T-helper 17 cell (primary cell): Measurements from ENCODE around the gene ATM. TPM values are rescaled to one million over a fixed set of nuclear protein-coding genes. Genes with fewer than 3 reads are reported as not detected.

Source experiments
- ATAC-seq: fragments of 150-1000 bp; cut with Tn5 transposase; 2 replicates; pipeline ENCODE4 v1.10.0; 2021; ENCODE audit warnings: mild to moderate bottlenecking, moderate library complexity
- DNase-seq, 3 donors: peaks; one replicate each; pipeline versions ENCODE4 v3.0.0 to v3.0.0-alpha.2; 2020 to 2021
- H3K9me3 ChIP-seq: one replicate; pipeline ENCODE4 v1.7.0; 2013; ENCODE audit warnings: low read length, mild to moderate bottlenecking; ENCODE audit not compliant: control insufficient read depth, poor library complexity, severe bottlenecking
- H3K27ac Mint-ChIP-seq: one replicate; pipeline ENCODE4 v1.8.0; 2022; ENCODE audit warnings: mild to moderate bottlenecking, moderate library complexity, mixed read lengths
- H3K27me3 Mint-ChIP-seq: one replicate; pipeline ENCODE4 v1.8.0; 2022; ENCODE audit warnings: mixed read lengths
- H3K36me3 Mint-ChIP-seq: one replicate; pipeline ENCODE4 v1.8.0; 2022; ENCODE audit warnings: low read depth, mixed read lengths
- H3K4me1 Mint-ChIP-seq: one replicate; pipeline ENCODE4 v1.8.0; 2022; ENCODE audit warnings: mild to moderate bottlenecking, mixed read lengths
- H3K4me3 Mint-ChIP-seq: one replicate; pipeline ENCODE4 v1.8.0; 2022; ENCODE audit warnings: mild to moderate bottlenecking, moderate library complexity, mixed read lengths
- total RNA-seq, 4 donors: library from RNA in 2 of 4; stranded (reverse) in 2 of 4; gene quantifications; one replicate each; pipeline ENCODE4 v1.2.3 and lab custom pipeline; 2022 to 2026

ATM gene
- total RNA-seq (100 to 1,000 TPM; 203 to 260 TPM), total RNA-seq (lab: John Stamatoyannopoulos, UW) (519 to 588 reads per million in 2 donors)

DNA sequence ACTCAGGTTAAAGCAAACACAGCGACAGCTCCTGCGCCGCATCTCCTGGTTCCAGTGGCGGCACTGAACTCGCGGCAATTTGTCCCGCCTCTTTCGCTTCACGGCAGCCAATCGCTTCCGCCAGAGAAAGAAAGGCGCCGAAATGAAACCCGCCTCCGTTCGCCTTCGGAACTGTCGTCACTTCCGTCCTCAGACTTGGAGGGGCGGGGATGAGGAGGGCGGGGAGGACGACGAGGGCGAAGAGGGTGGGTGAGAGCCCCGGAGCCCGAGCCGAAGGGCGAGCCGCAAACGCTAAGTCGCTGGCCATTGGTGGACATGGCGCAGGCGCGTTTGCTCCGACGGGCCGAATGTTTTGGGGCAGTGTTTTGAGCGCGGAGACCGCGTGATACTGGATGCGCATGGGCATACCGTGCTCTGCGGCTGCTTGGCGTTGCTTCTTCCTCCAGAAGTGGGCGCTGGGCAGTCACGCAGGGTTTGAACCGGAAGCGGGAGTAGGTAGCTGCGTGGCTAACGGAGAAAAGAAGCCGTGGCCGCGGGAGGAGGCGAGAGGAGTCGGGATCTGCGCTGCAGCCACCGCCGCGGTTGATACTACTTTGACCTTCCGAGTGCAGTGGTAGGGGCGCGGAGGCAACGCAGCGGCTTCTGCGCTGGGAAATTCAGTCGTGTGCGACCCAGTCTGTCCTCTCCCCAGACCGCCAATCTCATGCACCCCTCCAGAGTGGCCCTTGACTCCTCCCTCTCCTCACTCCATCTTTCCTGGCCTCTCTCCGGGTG, at the start of gene ATM, which contains the start of gene NPAT:
TSS of gene ATM (plus strand) at position 494 of the 774 bp plus-strand sequence. CDS start 4,558 bp downstream, outside the sequence.
TSS of gene NPAT (minus strand) at position 65 of the 774 bp plus-strand sequence. CDS start 102 bp downstream, outside the sequence.
- Mint-ChIP-seq H3K27me3 (no peaks in the 10 kb centered on the region), H3K4me3 (no peak within 1 kb of the TSS), H3K36me3 (peaks cover 5% of the 10 kb centered on the region), H3K4me1 (peaks cover 56% of the 10 kb centered on the region), H3K27ac (no peak within 1 kb of the TSS)
- peak; percentile 97 to 99 (median 98) for DNase-seq
- peak; percentile 83 for ATAC-seq
- no peaks in the 10 kb centered on the region for H3K9me3 ChIP-seq

GRCh38 chr11:108177570-108177969, 45.3 kb upstream of the ATM start:
- no peak overlapping the region for H3K4me3 Mint-ChIP-seq
- ATAC-seq (no peak), DNase-seq (no peak)
- H3K27ac Mint-ChIP-seq: no peak overlapping the region
- H3K27me3 Mint-ChIP-seq: no peaks in the 10 kb centered on the region
- no peaks in the 10 kb centered on the region for H3K9me3 ChIP-seq
- H3K36me3 Mint-ChIP-seq: peaks cover 9% of the 10 kb centered on the region
- H3K4me1 Mint-ChIP-seq: peaks cover 15% of the 10 kb centered on the region

- ATAC-seq: no peak
- no peak for DNase-seq
- Mint-ChIP-seq H3K4me1 (peaks cover 8% of the 10 kb centered on the region), H3K27ac (peak overlapping the region; percentile 67), H3K4me3 (no peak overlapping the region), H3K36me3 (peaks cover under 1% of the 10 kb centered on the region), H3K27me3 (no peaks in the 10 kb centered on the region)
- H3K9me3 ChIP-seq: no peaks in the 10 kb centered on the region
Measured at GRCh38 chr11:108193725-108194124, 29.1 kb upstream of the ATM start.

- Mint-ChIP-seq H3K4me3 (no peak overlapping the region), H3K36me3 (peaks cover 2% of the 10 kb centered on the region), H3K27ac (peak overlapping the region; percentile 84), H3K27me3 (no peaks in the 10 kb centered on the region), H3K4me1 (peaks cover 21% of the 10 kb centered on the region)
- DNase-seq (no peak), ATAC-seq (no peak)
- no peaks in the 10 kb centered on the region for H3K9me3 ChIP-seq
Measured at GRCh38 chr11:108196901-108197300, 26.0 kb upstream of the ATM start.

DNA sequence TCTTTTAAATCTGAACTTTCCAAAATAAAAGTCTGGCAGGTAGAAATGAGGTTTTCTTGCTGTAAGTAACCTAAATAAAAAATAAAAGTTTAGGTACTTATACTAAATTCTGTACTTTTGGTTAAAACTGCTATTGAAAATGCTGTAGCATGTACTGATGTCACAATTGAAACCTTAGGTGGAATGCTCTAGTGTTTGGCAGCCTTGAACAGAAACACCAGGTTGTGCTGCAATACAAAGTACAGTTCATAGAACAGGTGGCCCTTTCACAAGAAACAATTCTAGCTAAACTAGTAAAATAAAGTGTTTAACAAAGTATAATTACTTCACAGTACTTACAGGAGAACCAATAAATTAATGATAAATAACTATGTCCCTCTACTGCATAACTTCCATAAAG, 25.5 kb upstream of the ATM start:
- ATAC-seq: no peak
- H3K9me3 ChIP-seq: no peaks in the 10 kb centered on the region
- H3K27me3 Mint-ChIP-seq: no peaks in the 10 kb centered on the region
- H3K4me3 Mint-ChIP-seq: no peak overlapping the region
- H3K36me3 Mint-ChIP-seq: peaks cover 2% of the 10 kb centered on the region
- peaks cover 21% of the 10 kb centered on the region for H3K4me1 Mint-ChIP-seq
- DNase-seq: no peak
- H3K27ac Mint-ChIP-seq: peak overlapping the region; percentile 84

DNA sequence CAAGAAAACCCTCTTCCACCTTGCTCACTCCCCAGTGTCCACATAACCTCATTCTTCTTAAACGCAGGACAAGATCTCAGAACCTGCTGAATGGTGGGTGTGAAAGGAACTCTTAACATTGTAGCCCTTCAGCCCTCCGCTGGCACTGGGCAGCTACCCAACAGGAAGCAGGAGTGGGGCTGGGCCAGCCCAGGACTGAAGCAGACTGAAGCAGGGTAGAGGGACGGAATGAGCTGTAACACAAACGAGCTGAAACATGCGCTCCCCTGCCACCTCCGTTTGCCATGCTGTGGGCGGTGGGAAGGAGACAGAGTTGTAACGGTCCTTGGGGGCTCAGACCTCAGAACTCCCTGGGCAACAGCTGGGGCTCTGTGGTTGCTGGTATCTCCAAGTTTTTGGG, 24.0 kb upstream of the ATM start:
- DNase-seq (no peak), ATAC-seq (no peak)
- H3K27ac Mint-ChIP-seq: peak overlapping the region; percentile 84
- H3K4me3 Mint-ChIP-seq: peak overlapping the region; percentile 37
- no peaks in the 10 kb centered on the region for H3K9me3 ChIP-seq
- peaks cover 2% of the 10 kb centered on the region for H3K36me3 Mint-ChIP-seq
- H3K27me3 Mint-ChIP-seq: no peaks in the 10 kb centered on the region
- H3K4me1 Mint-ChIP-seq: peaks cover 26% of the 10 kb centered on the region

- peak; percentile 88 for ATAC-seq
- no peaks in the 10 kb centered on the region for H3K9me3 ChIP-seq
- no peak for DNase-seq
- Mint-ChIP-seq H3K36me3 (peaks cover 2% of the 10 kb centered on the region), H3K27me3 (no peaks in the 10 kb centered on the region), H3K4me3 (no peak overlapping the region), H3K27ac (peak overlapping the region; percentile 84), H3K4me1 (peaks cover 29% of the 10 kb centered on the region)
Measured at GRCh38 chr11:108199446-108200321, 23.2 kb upstream of the ATM start.

GRCh38 chr11:108203075-108203474, 19.8 kb upstream of the ATM start:
- no peak for ATAC-seq
- H3K27me3 Mint-ChIP-seq: no peaks in the 10 kb centered on the region

GRCh38 chr11:108204376-108204775, 18.5 kb upstream of the ATM start:
- Mint-ChIP-seq H3K4me3 (no peak overlapping the region), H3K36me3 (peaks cover 7% of the 10 kb centered on the region), H3K27ac (no peak overlapping the region), H3K27me3 (no peaks in the 10 kb centered on the region), H3K4me1 (peaks cover 30% of the 10 kb centered on the region)
- H3K9me3 ChIP-seq: peaks cover 8% of the 10 kb centered on the region
- ATAC-seq (no peak), DNase-seq (no peak)

More at GRCh38 chr11:108203075-108203474, 19.8 kb upstream of the ATM start:
- H3K9me3 ChIP-seq: peaks cover 8% of the 10 kb centered on the region
- peaks cover 28% of the 10 kb centered on the region for H3K4me1 Mint-ChIP-seq
- H3K36me3 Mint-ChIP-seq: peaks cover 5% of the 10 kb centered on the region
- H3K4me3 Mint-ChIP-seq: no peak overlapping the region
- DNase-seq: no peak
- H3K27ac Mint-ChIP-seq: no peak overlapping the region

DNA sequence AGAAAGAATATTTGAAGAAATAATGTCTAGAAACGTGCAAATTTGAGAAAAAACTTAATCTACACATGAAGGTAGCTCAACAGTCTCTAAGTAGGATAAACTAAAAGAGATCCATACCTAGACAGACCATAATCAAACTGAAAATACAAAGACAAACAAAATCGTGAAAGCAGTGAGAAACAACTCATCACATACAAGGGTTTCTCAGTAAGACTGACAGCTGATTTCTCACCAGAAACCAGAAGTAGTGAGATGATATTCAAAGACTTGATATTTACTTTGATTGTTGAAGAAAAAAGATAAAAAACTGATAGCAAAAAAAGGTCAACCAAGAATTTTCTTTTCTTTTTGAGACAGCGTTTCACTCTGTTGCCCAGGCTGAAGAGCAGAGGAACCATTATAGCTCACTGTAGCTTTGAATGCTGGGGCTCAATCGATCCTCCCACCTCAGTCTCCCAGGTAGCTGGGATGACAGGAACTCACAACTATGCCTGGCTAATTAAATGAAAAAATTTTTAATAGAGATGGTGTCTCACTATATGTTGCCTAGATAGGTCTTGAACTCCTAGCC, 17.9 kb upstream of the ATM start:
- Mint-ChIP-seq H3K27ac (no peak overlapping the region), H3K4me3 (no peak overlapping the region), H3K4me1 (peaks cover 30% of the 10 kb centered on the region), H3K36me3 (peaks cover 7% of the 10 kb centered on the region), H3K27me3 (no peaks in the 10 kb centered on the region)
- DNase-seq (no peak), ATAC-seq (no peak)
- H3K9me3 ChIP-seq: peaks cover 8% of the 10 kb centered on the region

GRCh38 chr11:108206171-108206570, 16.7 kb upstream of the ATM start:
- DNase-seq (no peak), ATAC-seq (no peak)
- H3K9me3 ChIP-seq: peaks cover 8% of the 10 kb centered on the region
- Mint-ChIP-seq H3K36me3 (peaks cover 11% of the 10 kb centered on the region), H3K27ac (no peak overlapping the region), H3K4me1 (peaks cover 24% of the 10 kb centered on the region), H3K4me3 (no peak overlapping the region), H3K27me3 (no peaks in the 10 kb centered on the region)

DNA sequence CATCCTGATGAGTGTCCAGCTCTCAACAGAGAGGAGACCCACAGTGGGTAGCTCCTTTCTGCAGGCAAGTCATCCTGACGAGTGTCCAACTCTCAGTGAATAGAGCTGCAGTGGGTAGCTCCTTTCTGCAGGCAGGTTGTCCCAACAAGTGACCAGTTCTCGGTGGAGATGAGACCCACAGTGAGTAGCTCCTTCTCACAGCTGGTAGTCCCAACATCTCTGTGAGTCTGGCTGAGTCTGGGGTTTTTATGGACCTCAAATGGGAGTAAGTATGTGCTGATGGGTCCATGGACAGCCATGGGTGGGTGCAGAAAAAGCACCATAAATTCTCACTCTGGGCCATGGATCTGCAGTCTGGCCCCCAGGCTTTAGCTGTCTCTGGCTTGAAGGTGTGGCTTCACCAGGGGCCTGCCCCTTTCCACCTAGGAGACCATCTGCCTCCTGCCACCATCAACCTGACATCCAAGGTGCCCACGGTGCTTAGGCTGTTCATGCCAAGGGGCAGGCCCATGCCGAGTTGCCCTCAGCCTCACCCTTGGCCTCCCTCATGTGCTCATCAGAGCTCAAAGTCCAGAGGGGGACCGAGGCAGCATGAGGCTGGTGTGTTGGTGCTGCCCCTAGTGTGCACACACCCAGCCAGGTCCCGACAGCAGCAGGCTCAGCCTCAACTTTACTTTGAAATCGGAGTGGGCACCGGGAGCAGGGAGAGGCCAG, 15.7 kb upstream of the ATM start:
- ATAC-seq (no peak), DNase-seq (no peak)
- H3K27me3 Mint-ChIP-seq: no peaks in the 10 kb centered on the region
- no peak overlapping the region for H3K27ac Mint-ChIP-seq
- peaks cover 29% of the 10 kb centered on the region for H3K4me1 Mint-ChIP-seq
- peaks cover 11% of the 10 kb centered on the region for H3K36me3 Mint-ChIP-seq
- no peak overlapping the region for H3K4me3 Mint-ChIP-seq
- peaks cover 8% of the 10 kb centered on the region for H3K9me3 ChIP-seq
